ENCODE results near the gene NIT2.
A peak's percentile ranks its signal among the peaks of the same experiment; 100 is the strongest.
"Not testable (repeated sequence)": the region's sequence is repeated elsewhere in the genome, so short reads cannot be mapped to it uniquely, and the experiment has no call there.

The NIT2 gene

GRCh38 chr3:100334488-100335351 lies at the start of gene NIT2:
Gene NIT2 (plus strand): TSS chr3:100334757. CDS start chr3:100334792, 35 bp downstream.
- peak; percentile 86 for DNase-seq

GRCh38 chr3:100288288-100288894 lies 46.2 kb upstream of the NIT2 start:
- DNase-seq: no peak

GRCh38 chr3:100289339-100289738 lies 45.2 kb upstream of the NIT2 start:
- no peak for DNase-seq

GRCh38 chr3:100295089-100295488 lies 39.5 kb upstream of the NIT2 start:
- DNase-seq: no peak

GRCh38 chr3:100297784-100298183 lies 36.8 kb upstream of the NIT2 start:
- DNase-seq: no peak

- no peak for DNase-seq
Observed at GRCh38 chr3:100299016-100299415, 35.5 kb upstream of the NIT2 start.

GRCh38 chr3:100306695-100307094 lies 27.9 kb upstream of the NIT2 start:
- no peak for DNase-seq

- no peak for DNase-seq
Observed at GRCh38 chr3:100310355-100310965, 24.1 kb upstream of the NIT2 start.

- no peak for DNase-seq
Observed at GRCh38 chr3:100311011-100311410, 23.5 kb upstream of the NIT2 start.

GRCh38 chr3:100316641-100317069 lies 17.9 kb upstream of the NIT2 start:
- DNase-seq: no peak

- DNase-seq: no peak
Observed at GRCh38 chr3:100317912-100318311, 16.6 kb upstream of the NIT2 start.

- DNase-seq: no peak
Observed at GRCh38 chr3:100319951-100320350, 14.6 kb upstream of the NIT2 start.

- DNase-seq: no peak
Observed at GRCh38 chr3:100324044-100324443, 10.5 kb upstream of the NIT2 start.

GRCh38 chr3:100325827-100326226 lies 8.7 kb upstream of the NIT2 start:
- no peak for DNase-seq

GRCh38 chr3:100327377-100327776 lies 7.2 kb upstream of the NIT2 start:
- DNase-seq: not testable (repeated sequence)

GRCh38 chr3:100329800-100330489 lies 4.6 kb upstream of the NIT2 start:
- DNase-seq: no peak

GRCh38 chr3:100330651-100331050 lies 3.9 kb upstream of the NIT2 start:
- DNase-seq: no peak

GRCh38 chr3:100331660-100332059 lies 2.9 kb upstream of the NIT2 start:
- DNase-seq: no peak

- no peak for DNase-seq
Observed at GRCh38 chr3:100333051-100333450, 1.5 kb upstream of the NIT2 start.

- DNase-seq: peak; percentile 27
Observed at GRCh38 chr3:100333970-100334487, 528 bp upstream of the NIT2 start.

- DNase-seq: no peak
Observed at GRCh38 chr3:100335434-100335833, 877 bp downstream of the NIT2 start.

- DNase-seq: not testable (repeated sequence)
Observed at GRCh38 chr3:100336229-100336628, 1.7 kb downstream of the NIT2 start.

- no peak for DNase-seq
Observed at GRCh38 chr3:100338911-100339310, 4.4 kb downstream of the NIT2 start.

Measured in right hindlimb (tissue), 1 donor.